ENCODE results near the gene CFAP69.

The CFAP69 gene, protein sequence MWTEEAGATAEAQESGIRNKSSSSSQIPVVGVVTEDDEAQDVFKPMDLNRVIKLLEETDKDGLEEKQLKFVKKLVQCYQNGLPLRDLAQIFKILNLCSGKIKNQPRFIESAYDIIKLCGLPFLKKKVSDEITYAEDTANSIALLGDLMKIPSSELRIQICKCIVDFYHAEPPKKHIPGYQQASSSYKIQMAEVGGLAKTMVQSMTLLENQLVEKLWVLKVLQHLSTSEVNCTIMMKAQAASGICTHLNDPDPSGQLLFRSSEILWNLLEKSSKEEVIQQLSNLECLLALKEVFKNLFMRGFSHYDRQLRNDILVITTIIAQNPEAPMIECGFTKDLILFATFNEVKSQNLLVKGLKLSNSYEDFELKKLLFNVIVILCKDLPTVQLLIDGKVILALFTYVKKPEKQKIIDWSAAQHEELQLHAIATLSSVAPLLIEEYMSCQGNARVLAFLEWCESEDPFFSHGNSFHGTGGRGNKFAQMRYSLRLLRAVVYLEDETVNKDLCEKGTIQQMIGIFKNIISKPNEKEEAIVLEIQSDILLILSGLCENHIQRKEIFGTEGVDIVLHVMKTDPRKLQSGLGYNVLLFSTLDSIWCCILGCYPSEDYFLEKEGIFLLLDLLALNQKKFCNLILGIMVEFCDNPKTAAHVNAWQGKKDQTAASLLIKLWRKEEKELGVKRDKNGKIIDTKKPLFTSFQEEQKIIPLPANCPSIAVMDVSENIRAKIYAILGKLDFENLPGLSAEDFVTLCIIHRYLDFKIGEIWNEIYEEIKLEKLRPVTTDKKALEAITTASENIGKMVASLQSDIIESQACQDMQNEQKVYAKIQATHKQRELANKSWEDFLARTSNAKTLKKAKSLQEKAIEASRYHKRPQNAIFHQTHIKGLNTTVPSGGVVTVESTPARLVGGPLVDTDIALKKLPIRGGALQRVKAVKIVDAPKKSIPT

GRCh38 chr7:90244909-90245851 is at the start of gene CFAP69:
Gene CFAP69 (plus strand): TSS chr7:90245174. CDS start chr7:90245425, 251 bp downstream.
- DNase-seq (ENCODE audit: low read depth) = peak; percentile 76

- no peak for DNase-seq (ENCODE audit: low read depth)
These were observed 43.3 kb upstream of the CFAP69 start for GRCh38 chr7:90201500-90202195.

- DNase-seq (ENCODE audit: low read depth) = no peak
These were observed 37.0 kb upstream of the CFAP69 start for GRCh38 chr7:90207956-90208355.

GRCh38 chr7:90209776-90210175 is 35.2 kb upstream of the CFAP69 start:
- DNase-seq (ENCODE audit: low read depth) = no peak

GRCh38 chr7:90210475-90210874 is 34.5 kb upstream of the CFAP69 start:
- DNase-seq (ENCODE audit: low read depth) = no peak

DNA sequence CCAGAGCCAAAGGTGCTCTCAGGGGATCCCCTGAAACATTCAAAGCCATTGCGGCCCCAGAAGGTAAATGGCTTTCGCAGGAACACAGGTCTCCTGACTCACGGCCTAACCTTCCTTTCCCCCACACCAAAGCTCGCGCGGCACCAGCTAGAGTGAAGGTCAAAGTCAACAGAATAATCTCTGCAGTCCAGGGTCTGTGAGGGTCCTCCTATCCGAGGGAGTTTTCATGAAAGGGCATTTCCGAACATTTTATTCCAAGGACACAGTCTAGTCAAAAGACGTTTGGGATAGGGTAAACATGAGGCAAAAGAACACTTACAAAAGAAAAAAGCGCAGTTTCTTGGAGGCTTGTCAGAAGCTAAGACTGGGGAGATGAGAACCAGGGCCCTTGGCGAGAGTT is 34.0 kb upstream of the CFAP69 start:
- no peak for DNase-seq (ENCODE audit: low read depth)

- DNase-seq (ENCODE audit: low read depth) = no peak
These were observed 33.4 kb upstream of the CFAP69 start, which contains the start of gene STEAP2 for GRCh38 chr7:90211391-90212148. Gene STEAP2 (plus strand): TSS chr7:90211740. CDS start chr7:90225083, 13,343 bp downstream.

DNA sequence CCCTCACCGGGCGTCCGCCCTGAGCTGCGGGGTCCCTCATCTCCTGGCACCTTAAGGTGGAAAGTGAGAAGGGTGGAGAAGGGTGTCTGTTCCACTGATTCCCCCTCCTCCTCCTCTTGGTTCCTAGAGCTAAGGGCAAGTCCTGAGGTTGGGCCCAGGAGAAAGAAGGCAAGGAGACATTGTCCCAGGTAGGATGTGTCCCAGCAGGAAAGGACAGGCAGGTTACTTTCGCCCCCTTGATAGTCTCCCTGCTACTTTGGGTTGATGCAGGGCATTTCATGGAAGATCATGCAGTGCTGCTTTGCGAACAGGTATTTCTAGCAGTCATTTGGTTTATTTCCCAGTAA is 32.9 kb upstream of the CFAP69 start:
- DNase-seq (ENCODE audit: low read depth) = no peak

DNA sequence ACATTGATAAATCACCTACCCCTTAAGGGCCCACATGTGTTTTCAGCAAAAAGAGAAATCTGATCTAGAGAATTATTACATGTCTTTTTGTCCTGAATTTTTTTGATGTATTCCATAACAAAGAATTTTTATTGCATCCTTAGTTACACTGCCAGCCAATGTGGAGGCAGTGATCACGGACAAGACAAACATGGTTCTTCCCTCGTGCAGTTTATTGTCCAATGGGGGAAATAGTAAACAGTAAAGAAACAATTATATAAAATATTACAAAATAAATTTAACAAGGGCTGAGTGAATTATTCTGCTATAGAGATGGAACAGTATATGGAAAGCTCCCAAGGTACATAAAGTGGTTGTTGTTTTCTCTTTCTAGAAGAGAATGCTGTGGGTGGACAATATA is 31.5 kb upstream of the CFAP69 start:
- no peak for DNase-seq (ENCODE audit: low read depth)

GRCh38 chr7:90216080-90216674 is 28.8 kb upstream of the CFAP69 start:
- no peak for DNase-seq (ENCODE audit: low read depth)

GRCh38 chr7:90216771-90217170 is 28.2 kb upstream of the CFAP69 start:
- no peak for DNase-seq (ENCODE audit: low read depth)

GRCh38 chr7:90222390-90222789 is 22.6 kb upstream of the CFAP69 start:
- DNase-seq (ENCODE audit: low read depth) = no peak

DNA sequence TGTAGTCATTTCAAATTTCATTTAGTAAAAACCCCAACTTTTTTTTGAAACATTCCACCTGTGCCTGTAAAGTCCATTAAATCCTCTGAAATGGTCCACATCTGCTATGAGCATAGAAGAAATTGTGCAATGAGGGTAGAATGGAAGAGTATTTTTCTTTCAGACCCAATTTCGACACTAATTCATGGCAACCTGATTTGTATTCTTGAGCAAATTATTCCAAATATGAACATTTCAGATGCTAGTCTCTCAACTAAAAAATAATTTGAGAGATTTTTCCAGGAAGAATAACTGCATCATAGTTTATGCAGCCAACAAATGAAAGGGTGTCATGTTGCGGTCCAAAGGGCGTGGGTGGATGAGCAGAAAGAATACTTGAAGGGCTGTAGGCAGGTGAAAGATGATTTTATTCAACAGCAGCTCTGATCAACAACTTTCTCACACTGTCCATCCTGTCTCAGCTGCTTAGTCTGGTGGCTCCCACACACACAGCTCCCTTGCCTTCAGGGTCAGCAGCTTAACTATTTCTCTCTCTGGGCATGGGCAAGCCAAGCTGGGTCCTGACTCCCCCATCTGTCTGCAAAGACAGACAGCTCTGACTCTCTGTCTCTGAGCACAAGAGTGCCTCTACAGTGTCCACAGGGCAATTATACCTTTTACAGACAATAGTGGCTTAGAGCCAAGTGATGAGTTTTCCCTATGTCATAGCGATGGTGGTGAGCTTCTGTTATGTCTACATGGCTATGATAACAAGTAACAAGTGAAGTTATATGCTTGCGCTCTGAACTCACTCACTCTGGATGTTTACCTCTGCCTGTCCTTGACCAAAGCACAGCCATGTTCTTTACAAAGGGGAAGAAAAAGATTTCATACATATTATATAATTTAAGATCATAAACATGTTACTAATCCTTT is 21.9 kb upstream of the CFAP69 start:
- no peak for DNase-seq (ENCODE audit: low read depth)

DNA sequence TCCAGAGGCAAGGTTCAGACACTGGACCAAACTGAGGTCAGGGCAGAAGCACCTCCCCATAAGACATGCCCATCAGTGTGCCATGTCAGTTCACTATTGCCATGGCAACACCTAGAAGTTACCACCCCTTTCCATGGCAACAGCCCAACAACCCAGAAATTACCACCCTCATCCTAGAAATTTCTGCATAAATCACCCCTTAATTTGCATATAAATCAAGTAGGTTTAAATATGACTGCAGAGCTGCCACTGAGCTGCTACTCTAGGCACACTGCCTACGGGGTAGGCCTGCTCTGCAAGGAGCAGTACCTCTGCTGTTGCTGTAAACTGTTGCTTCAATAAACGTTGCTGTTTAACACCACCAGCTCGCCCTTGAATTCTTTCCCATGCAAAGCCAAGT is 20.8 kb upstream of the CFAP69 start:
- no peak for DNase-seq (ENCODE audit: low read depth)

GRCh38 chr7:90225181-90225580 is 19.8 kb upstream of the CFAP69 start:
- DNase-seq (ENCODE audit: low read depth) = no peak

GRCh38 chr7:90225601-90226000 is 19.4 kb upstream of the CFAP69 start:
- DNase-seq (ENCODE audit: low read depth) = no peak

- DNase-seq (ENCODE audit: low read depth) = no peak
These were observed 17.7 kb upstream of the CFAP69 start for GRCh38 chr7:90227259-90227658.

DNA sequence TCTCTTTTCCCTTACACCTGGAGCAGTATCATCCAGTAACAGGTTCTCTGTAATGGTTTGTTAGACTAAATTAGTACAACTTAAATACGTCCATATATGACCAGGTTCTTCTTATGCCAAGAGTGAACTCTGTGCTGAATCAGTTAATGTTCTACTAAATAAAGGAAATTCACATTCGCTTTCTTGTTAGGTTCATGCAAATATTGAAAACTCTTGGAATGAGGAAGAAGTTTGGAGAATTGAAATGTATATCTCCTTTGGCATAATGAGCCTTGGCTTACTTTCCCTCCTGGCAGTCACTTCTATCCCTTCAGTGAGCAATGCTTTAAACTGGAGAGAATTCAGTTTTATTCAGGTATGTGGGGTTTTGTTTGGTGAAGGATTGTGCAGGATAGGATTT is 15.3 kb upstream of the CFAP69 start:
- no peak for DNase-seq (ENCODE audit: low read depth)

DNA sequence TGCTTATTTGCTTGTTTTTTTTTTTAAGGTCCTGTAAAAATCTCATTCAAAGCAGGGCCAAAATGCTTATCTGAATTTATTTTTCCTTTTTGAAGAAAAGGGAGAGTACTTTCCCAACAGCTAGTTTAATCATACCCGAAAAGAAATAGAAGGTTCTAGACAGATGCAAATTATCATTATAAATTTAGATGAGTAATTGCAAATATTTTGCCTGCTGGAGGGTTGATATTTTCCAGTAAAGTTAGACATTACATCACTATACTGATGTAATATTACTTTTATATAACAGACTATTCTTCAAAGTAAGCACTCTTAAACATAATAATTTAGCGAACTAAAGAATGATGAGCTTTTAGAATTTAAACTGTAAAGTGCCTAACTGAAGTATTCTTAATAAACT is 14.1 kb upstream of the CFAP69 start:
- DNase-seq (ENCODE audit: low read depth) = no peak

Measured in activated T-cell treated with anti-CD3 and anti-CD28 coated beads for 1 hour (primary cell).